DMS53 treated with DMSO at 0.1 percent for 48 hours (cell line): ENCODE measurements around the gene MAGI1.
"Not testable (repeated sequence)": the region's sequence is repeated elsewhere in the genome, so short reads cannot be mapped to it uniquely, and the experiment has no call there.

Source experiments
- DNase-seq: peaks from one replicate; lab custom pipeline; 2025; ENCODE audit not compliant: unreplicated experiment; lab: John Stamatoyannopoulos, UW

Gene MAGI1

DNA sequence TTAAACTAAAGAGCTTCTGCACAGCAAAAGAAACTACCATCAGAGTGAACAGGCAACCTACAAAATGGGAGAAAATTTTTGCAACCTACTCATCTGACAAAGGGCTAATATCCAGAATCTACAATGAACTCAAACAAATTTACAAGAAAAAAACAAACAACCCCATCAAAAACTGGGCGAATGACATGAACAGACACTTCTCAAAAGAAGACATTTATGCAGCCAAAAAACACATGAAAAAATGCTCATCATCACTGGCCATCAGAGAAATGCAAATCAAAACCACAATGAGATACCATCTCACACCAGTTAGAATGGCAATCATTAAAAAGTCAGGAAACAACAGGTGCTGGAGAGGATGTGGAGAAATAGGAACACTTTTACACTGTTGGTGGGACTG is 524.4 kb downstream of the MAGI1 start:
- DNase-seq: not testable (repeated sequence)

DNA sequence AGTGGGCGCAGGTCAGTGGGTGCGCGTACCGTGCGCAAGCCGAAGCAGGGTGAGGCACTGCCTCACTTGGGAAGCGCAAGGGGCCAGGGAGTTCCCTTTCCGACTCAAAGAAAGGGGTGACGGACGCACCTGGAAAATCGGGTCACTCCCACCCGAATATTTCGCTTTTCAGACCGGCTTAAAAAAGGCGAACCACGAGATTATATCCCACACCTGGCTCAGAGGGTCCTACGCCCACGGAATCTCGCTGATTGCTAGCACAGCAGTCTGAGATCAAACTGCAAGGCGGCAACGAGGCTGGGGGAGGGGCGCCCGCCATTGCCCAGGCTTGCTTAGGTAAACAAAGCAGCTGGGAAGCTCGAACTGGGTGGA is 529.3 kb downstream of the MAGI1 start:
- DNase-seq: not testable (repeated sequence)

- DNase-seq: no peak
These were observed 529.8 kb downstream of the MAGI1 start for GRCh38 chr3:65508750-65509422.

- DNase-seq: no peak
These were observed 531.3 kb downstream of the MAGI1 start for GRCh38 chr3:65507437-65507836.

GRCh38 chr3:65503776-65504175 is 534.9 kb downstream of the MAGI1 start:
- DNase-seq: no peak

DNA sequence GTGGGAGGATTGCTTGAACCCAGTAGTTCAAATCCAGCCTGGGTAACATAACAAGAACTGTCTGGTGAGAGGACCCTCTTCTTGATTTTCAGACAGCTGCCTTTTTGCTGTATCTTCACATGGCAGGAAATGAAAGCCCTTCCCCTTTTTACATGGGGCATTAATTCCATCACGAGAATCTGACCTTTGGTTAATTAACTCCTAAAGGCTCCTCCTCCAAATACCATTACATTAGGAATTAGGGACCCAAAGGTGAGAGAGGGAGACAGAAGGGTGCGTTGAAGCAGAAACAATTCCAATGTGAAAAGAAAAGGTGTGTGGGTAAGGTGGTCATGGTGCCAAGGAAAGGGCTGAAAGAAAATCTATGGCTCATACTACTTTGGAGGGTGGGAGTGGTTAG is 536.2 kb downstream of the MAGI1 start:
- DNase-seq: no peak

DNA sequence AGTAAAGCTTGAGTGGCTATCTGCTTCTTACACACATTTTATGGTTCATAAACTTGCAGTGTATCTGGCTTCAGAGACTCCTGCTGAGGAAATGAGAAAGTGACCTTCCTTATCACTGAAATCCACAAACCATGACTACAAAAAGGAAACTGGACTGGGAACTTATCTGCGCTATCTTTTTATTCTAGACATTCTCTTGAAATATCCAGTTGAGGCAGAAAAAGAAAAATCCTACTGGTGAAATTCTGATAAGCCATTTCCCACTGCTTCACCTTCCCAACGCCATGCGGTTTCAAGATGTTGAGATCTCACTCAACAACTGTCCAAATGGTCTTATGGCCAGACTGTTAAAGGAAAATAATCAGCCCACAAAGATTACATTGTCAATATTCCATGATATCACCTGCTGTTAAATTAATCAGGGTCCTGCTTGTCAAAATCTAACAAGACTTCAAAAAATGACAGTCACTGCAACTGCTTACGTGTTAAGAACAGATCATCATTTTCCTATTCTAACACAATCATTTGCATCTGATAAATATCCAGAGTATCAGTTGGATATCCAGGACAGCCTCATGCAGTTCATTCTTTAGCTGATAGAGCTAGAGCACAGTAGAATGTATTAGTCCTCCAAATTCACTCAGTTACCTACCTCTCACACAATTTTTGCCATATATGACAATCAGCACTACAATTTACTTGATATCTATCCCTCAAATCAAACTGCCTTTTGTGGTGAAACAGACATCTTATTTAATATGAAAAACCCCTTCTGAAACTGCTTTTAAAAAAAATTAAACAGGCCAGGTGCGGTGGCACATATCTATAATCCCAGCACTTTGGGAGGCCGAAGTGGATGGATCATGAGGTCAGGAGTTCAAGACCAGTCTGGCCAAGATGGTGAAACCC is 538.1 kb downstream of the MAGI1 start:
- no peak for DNase-seq

GRCh38 chr3:65497846-65498245 is 540.9 kb downstream of the MAGI1 start:
- DNase-seq: no peak

DNA sequence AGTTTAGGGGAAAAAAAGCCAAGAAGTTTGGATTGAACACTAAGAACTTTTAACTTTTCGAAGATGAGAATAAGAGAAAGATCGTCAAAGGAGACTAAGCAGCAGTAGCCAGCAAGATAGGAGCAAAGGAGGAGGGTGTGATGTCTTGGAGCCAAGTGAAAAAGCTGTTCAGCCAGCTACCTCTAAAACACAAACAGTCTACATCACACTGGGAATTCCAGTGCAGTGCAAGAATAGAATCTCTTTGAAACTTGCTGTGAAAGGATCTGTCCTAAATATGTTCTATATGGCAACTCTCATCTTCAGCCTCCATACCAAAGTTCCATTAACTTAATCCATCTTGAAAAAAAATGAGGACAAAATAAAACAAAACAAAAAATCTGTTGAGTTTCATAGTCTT is 541.5 kb downstream of the MAGI1 start:
- DNase-seq: no peak

GRCh38 chr3:65493938-65494337 is 544.8 kb downstream of the MAGI1 start:
- no peak for DNase-seq

- DNase-seq: no peak
These were observed 545.3 kb downstream of the MAGI1 start for GRCh38 chr3:65493371-65493882.

DNA sequence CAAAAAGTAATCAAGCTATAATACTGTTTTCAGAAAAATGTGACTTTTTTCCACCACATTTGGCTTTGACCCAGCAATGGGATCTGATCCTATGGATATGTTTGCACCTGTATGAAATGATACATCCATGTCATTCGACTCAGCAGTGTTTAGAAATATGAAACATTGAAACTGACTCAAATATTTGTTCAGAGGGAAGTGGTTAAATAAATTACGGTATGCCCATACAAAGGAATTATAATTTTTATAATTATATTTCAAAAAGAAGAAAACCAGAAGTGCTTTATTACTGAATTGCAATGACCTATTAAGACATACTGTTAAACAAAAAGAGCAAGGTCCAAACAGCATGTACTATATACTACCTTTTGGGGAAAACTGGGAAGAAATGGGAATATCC is 546.5 kb downstream of the MAGI1 start:
- no peak for DNase-seq

GRCh38 chr3:65490114-65490513 is 548.6 kb downstream of the MAGI1 start:
- DNase-seq: no peak

- DNase-seq: no peak
These were observed 549.5 kb downstream of the MAGI1 start for GRCh38 chr3:65489253-65489652.

- no peak for DNase-seq
These were observed 552.8 kb downstream of the MAGI1 start for GRCh38 chr3:65485826-65486469.

GRCh38 chr3:65484964-65485363 is 553.8 kb downstream of the MAGI1 start:
- no peak for DNase-seq

GRCh38 chr3:65483480-65483879 is 555.2 kb downstream of the MAGI1 start:
- DNase-seq: no peak

DNA sequence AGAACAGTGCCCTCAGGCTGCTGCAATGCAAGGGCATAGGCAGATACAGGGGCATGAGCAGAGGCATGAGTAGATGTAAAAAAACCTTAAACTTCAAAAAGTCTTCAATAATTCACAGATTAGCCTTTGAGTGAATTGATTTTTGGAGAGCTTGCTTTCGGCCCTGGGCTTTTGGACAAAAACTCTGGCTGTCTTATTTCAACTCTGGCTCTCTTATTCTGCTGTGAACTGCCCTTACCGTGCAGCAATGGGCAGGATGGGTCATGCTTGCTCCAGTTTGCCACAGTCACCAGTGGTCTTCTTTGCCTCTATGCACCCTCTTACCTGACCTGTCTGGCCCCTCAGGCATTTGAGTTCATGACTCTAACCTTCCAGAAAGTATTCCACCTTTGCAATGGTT is 555.7 kb downstream of the MAGI1 start:
- DNase-seq: no peak

- no peak for DNase-seq
These were observed 557.6 kb downstream of the MAGI1 start for GRCh38 chr3:65481085-65481484.

DNA sequence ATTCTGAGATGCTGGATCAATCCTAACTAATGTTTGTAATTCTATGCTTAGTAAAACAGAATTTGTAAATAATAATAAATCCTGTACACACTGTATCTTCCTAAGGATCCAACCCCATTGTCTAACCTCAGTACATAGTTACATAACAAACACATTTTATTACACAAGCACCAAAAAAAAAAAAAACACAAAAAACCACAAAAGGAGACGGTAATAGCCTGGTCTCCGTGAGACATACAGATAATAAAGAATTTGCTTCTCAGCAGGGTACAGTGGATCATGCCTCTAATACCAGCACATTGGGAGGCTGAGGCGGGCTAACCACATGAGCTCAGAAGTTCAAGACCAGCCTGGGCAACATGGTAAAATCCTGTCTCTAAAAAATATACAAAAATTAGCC is 558.7 kb downstream of the MAGI1 start:
- no peak for DNase-seq

DNA sequence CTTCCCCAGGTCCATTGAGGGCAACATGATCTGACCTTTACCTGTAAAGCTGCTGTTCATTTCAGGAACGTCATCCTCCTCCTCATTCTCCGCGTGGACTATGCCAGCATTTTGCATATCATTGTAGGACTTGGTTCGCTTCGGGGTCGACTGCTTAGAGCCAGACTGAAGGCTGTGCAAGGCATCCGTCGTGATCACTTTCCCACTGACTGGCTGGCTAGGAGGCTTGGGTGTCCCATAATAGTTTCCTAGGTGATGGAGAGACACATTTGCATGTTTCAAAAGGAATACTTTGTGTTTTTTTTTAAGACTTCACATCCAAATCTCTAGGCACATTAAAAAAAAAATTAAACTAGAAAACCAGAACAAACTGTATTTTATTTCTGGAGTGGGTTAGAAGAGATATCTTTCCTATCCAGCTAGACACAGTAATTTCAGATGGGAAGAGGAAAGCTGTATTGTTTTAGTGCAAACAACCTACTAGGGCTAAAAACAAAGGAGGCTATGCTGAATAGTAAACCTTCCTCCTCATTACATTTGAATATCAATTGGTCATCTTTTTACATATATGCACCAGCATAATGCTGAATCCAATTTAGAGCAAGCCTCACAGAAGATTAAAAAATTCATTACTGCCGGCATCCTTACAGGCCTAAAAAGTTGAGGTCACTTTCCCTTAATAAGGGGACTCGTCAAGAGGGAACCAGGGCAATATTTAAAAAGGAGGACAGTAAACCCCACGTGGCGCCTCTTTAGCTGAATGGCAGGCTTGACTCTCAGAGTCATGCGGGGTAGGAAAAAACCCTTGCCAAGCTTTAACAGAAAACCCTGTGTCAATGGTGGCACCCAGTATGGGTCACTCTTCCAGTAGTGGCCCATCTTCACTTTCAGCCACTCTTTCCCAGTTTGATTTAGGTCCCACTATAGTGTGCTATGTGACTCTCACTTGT is 559.9 kb downstream of the MAGI1 start:
- DNase-seq: no peak
